Glutamatergic neuron (in vitro differentiated cells): ENCODE measurements around the gene OR10J4. TPM values are rescaled to one million over a fixed set of nuclear protein-coding genes. Genes with fewer than 3 reads are reported as not detected.

Experiments used
- DNase-seq: peaks from one replicate; pipeline ENCODE4 v3.0.0; 2022
- H3K27ac Mint-ChIP-seq: one replicate; pipeline ENCODE4 v1.8.0; 2020; ENCODE audit warnings: mild to moderate bottlenecking, mixed read lengths, inconsistent platforms; ENCODE audit not compliant: unreplicated experiment
- H3K27me3 Mint-ChIP-seq: one replicate; pipeline ENCODE4 v1.8.0; 2020; ENCODE audit warnings: mild to moderate bottlenecking, moderate library complexity, mixed read lengths, inconsistent platforms; ENCODE audit not compliant: unreplicated experiment
- H3K36me3 Mint-ChIP-seq: one replicate; pipeline ENCODE4 v1.8.0; 2020; ENCODE audit warnings: mild to moderate bottlenecking, mixed read lengths, inconsistent platforms; ENCODE audit not compliant: unreplicated experiment
- H3K4me1 Mint-ChIP-seq: one replicate; pipeline ENCODE4 v1.8.0; 2020; ENCODE audit warnings: mild to moderate bottlenecking, low read depth, mixed read lengths, inconsistent platforms; ENCODE audit not compliant: unreplicated experiment
- H3K4me3 Mint-ChIP-seq: one replicate; pipeline ENCODE4 v1.8.0; 2020; ENCODE audit warnings: mild to moderate bottlenecking, mixed read lengths, inconsistent platforms; ENCODE audit not compliant: unreplicated experiment
- H3K9me3 Mint-ChIP-seq: one replicate; pipeline ENCODE4 v1.8.0; 2020; ENCODE audit warnings: mild to moderate bottlenecking, moderate library complexity, mixed read lengths, inconsistent platforms; ENCODE audit not compliant: unreplicated experiment
- long read RNA-seq: library from polyadenylated mRNA; unstranded; transcript quantifications from one replicate; pipeline ENCODE4 v2.0.0, GENCODE V29; 2020; ENCODE audit not compliant: unreplicated experiment
- total RNA-seq: library from RNA; stranded (reverse); fragmentation: NEBNext Ultra II Directional; extraction: Animal tissue kit (Norgen Biotek cat#: 25700); gene quantifications from one replicate; pipeline ENCODE4 v1.2.1, GENCODE V29; 2021; ENCODE audit not compliant: unreplicated experiment
- TF ChIP-seq, protein P1 (sequence below): fragments of 200-600 bp; sonication (generic); IDR thresholded peaks from one replicate; pipeline ENCODE4 v1.5.0; 2021; ENCODE audit not compliant: partially characterized antibody, unreplicated experiment

The OR10J4 gene
- total RNA-seq: not detected
- long read RNA-seq: 0 reads

DNA sequence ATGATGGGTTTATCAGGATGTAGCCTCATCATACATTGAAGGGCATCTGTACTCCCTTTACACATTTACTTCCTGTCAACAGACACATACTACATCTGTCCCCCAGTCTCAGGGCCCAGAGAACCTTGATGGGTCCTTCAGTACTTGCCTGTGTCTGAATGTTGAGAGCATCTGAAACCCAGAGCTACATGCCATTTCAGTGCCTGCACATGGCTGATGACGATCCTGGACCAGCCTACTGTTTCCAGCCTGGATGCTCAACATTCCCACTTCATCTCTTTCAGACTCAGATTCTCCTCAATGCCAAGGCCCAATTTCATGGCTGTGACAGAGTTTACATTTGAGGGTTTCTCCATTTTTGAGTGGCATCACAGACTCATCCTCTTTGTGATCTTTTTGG lies at the start of gene OR10J4:
TSS of gene OR10J4 (plus strand) at position 301 of the 400 bp plus-strand sequence.
- H3K4me1 Mint-ChIP-seq: no peaks in the 10 kb centered on the region
- no peaks in the 10 kb centered on the region for H3K9me3 Mint-ChIP-seq
- DNase-seq: no peak
- TF ChIP-seq, protein P1, sequence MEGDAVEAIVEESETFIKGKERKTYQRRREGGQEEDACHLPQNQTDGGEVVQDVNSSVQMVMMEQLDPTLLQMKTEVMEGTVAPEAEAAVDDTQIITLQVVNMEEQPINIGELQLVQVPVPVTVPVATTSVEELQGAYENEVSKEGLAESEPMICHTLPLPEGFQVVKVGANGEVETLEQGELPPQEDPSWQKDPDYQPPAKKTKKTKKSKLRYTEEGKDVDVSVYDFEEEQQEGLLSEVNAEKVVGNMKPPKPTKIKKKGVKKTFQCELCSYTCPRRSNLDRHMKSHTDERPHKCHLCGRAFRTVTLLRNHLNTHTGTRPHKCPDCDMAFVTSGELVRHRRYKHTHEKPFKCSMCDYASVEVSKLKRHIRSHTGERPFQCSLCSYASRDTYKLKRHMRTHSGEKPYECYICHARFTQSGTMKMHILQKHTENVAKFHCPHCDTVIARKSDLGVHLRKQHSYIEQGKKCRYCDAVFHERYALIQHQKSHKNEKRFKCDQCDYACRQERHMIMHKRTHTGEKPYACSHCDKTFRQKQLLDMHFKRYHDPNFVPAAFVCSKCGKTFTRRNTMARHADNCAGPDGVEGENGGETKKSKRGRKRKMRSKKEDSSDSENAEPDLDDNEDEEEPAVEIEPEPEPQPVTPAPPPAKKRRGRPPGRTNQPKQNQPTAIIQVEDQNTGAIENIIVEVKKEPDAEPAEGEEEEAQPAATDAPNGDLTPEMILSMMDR: no peak
- no peak within 1 kb of the TSS for H3K4me3 Mint-ChIP-seq
- no peak within 1 kb of the TSS for H3K27ac Mint-ChIP-seq
- H3K27me3 Mint-ChIP-seq: peaks cover 2% of the 10 kb centered on the region
- no peaks in the 10 kb centered on the region for H3K36me3 Mint-ChIP-seq

DNA sequence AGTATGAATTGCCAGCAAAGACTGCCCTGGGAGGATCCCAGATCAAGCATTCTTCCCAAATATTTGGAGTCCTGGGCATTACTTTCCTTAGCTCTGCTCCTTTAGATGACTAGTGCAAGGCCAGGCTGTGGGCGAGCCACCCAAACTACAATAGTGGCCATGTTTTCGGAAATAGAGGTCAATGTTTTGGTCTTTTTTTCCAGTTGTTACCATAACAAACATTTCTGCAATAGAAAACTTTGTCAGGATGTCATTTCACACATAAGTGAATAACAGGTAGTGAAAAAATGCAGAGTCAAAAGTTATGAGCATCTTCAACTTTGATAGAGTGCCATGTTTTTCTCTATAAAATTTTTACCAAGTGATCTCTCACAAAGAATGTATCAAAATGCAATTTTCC lies 25.2 kb upstream of the OR10J4 start:
- Mint-ChIP-seq H3K4me3 (no peak overlapping the region), H3K36me3 (no peaks in the 10 kb centered on the region), H3K9me3 (no peaks in the 10 kb centered on the region), H3K4me1 (no peaks in the 10 kb centered on the region), H3K27ac (no peak overlapping the region), H3K27me3 (no peaks in the 10 kb centered on the region)
- TF ChIP-seq, protein P1: no peak
- DNase-seq: no peak

DNA sequence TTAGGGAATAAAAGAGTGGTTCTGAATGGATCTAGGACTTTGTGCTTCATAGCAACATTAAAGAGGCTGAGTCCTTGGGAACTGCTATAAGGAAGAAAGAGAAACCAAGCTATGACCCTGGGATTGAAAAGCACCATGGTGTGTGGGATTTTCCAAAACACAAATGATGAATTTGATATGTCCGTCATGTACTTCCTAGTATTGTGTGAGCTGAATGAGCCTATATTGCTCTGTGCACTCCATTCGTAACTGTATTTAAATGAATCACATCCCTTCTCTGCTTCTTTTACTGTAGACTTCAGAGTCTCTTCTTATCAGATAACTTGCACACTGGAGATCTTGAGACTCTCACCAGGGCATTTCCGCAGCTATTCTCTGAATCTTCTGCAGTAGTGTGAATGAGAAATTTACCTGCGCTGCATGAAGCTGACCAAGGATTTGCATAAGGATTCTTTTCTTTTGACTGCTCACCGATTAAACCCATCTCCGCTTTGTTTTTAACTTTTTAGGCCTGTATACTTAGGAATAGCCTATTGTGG lies 23.1 kb upstream of the OR10J4 start:
- H3K4me1 Mint-ChIP-seq: no peaks in the 10 kb centered on the region
- H3K27me3 Mint-ChIP-seq: no peaks in the 10 kb centered on the region
- TF ChIP-seq, protein P1: no peak
- H3K27ac Mint-ChIP-seq: no peak overlapping the region
- no peaks in the 10 kb centered on the region for H3K9me3 Mint-ChIP-seq
- no peaks in the 10 kb centered on the region for H3K36me3 Mint-ChIP-seq
- no peak overlapping the region for H3K4me3 Mint-ChIP-seq
- DNase-seq: no peak

DNA sequence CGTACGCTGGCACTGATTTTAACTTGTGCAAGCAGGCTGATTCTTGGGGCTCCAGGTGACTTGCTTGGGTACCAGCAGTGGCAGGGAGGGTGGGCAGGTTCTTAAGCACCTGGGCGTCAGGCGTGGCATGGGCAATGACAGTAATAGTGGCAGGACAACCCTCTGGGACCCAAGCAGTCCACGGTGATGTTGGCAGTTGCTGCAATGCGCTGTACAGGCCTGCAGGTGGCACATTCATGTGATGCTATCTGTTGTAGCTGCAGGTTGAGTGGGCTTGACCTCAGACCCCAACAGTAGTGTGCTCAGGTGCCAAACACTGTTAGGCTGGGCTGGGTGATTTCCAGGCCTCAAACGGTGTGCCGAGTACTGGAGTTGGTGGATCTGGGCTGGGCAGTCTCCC lies 10.2 kb upstream of the OR10J4 start:
- H3K9me3 Mint-ChIP-seq: peaks cover 3% of the 10 kb centered on the region
- no peaks in the 10 kb centered on the region for H3K27me3 Mint-ChIP-seq

DNA sequence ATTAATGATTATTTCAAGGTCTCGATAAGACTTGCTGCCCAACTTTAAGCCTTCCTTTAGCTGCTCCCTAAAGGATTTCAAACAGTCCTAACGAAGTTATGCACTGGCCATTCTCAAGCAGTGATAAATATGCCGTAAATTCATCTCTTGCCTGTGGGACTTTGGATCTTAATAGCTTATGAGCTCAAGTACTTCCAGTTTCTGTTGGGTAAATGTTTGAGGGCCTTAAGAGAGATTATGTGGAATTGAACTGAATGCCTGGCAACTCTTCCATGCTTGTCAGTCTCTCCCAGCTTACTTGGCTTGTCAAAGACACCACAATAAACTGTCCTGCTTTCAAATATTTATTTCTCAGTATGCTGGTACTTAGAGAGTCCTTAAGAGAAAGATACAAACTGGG lies 3.5 kb upstream of the OR10J4 start:
- no peak overlapping the region for H3K27ac Mint-ChIP-seq
- no peak overlapping the region for H3K4me3 Mint-ChIP-seq
- H3K9me3 Mint-ChIP-seq: no peaks in the 10 kb centered on the region
- DNase-seq: no peak
- H3K4me1 Mint-ChIP-seq: no peaks in the 10 kb centered on the region
- TF ChIP-seq, protein P1: no peak
- H3K36me3 Mint-ChIP-seq: no peaks in the 10 kb centered on the region
- peaks cover 2% of the 10 kb centered on the region for H3K27me3 Mint-ChIP-seq

More for the DNA sequence above, 10.2 kb upstream of the OR10J4 start:
- TF ChIP-seq, protein P1: peak; percentile 36
- peaks cover 9% of the 10 kb centered on the region for H3K36me3 Mint-ChIP-seq
- H3K4me1 Mint-ChIP-seq: no peaks in the 10 kb centered on the region
- no peak overlapping the region for H3K27ac Mint-ChIP-seq
- no peak overlapping the region for H3K4me3 Mint-ChIP-seq
- peak; percentile 25 for DNase-seq
